Left lung (tissue), 10 donors: ENCODE measurements around the gene PTAFR. TPM values are rescaled to one million over a fixed set of nuclear protein-coding genes. Genes with fewer than 3 reads are reported as not detected.
A peak's percentile ranks its signal among the peaks of the same experiment; 100 is the strongest.

Source experiments
- ATAC-seq: fragments of 200-7000 bp; cut with Tn5 transposase; one replicate; pipeline ENCODE4 v1.9.1; 2020; ENCODE audit warnings: moderate library complexity
- DNase-seq, 4 donors: peaks; one replicate each; pipeline ENCODE4 v3.0.0-alpha.2; 2013 to 2020
- H3K27ac ChIP-seq, 2 donors: fragments of 200-600 bp; sonication (generic) in 1 of 2; one replicate each; pipeline versions ENCODE4 v1.5.0 to v1.8.0; 2020 to 2021
- H3K27me3 ChIP-seq, 2 donors: fragments of 200-600 bp; sonication (generic) in 1 of 2; one replicate each; pipeline versions ENCODE4 v1.5.0 to v1.8.0; 2020 to 2021
- H3K36me3 ChIP-seq, 2 donors: fragments of 200-600 bp; sonication (generic) in 1 of 2; one replicate each; pipeline versions ENCODE4 v1.5.0 to v1.8.0; 2020 to 2021
- H3K4me1 ChIP-seq, 2 donors: fragments of 200-600 bp; one replicate each; pipeline ENCODE4 v1.8.0; 2021
- H3K4me3 ChIP-seq, 2 donors: fragments of 200-600 bp; sonication (generic) in 1 of 2; one replicate each; pipeline versions ENCODE4 v1.5.0 to v1.8.0; 2020 to 2021; ENCODE audit warnings: mild to moderate bottlenecking in 1 of 2
- H3K9me3 ChIP-seq, 2 donors: fragments of 200-600 bp; sonication (generic) in 1 of 2; one replicate each; pipeline versions ENCODE4 v1.5.0 to v1.8.0; 2020 to 2021
- CTCF ChIP-seq, 2 donors: fragments of 200-600 bp; sonication (generic) in 1 of 2; IDR thresholded peaks; one replicate each; pipeline versions ENCODE4 v1.5.0 to v1.8.0; 2021; ENCODE audit warnings: antibody characterized with exemption in 2 of 2
- intact Hi-C, 2 donors: fragments of 100-400 bp; cut with DNase I; formaldehyde crosslinking; loops; one replicate each; pipeline versions ENCODE4 v1.11.2 to v1.14.2; 2022
- polyA plus RNA-seq, 6 donors: library from polyadenylated mRNA; unstranded; fragments of 120-200 nt; gene quantifications; one replicate each; pipeline ENCODE4 v1.2.1, GENCODE V29; 2013; ENCODE audit not compliant: insufficient read length in 6 of 6
- total RNA-seq, 2 donors: library from RNA; stranded (reverse); fragmentation: NEBNext Ultra II Directional; extraction: Animal tissue kit (Norgen Biotek cat#: 25700); gene quantifications; one replicate each; pipeline ENCODE4 v1.2.1, GENCODE V29; 2021
- donor health status: DM: no; HTN: yes; CAD: no.
- donor health status: DM: no; HTN: no; CAD: no.

Gene PTAFR
- total and polyA plus RNA-seq, 8 donors, result 2.4 to 59.7 (median 2.7) TPM

- Histone ChIP-seq H3K9me3 (no peaks in the 10 kb centered on the region), H3K27me3 (no peaks in the 10 kb centered on the region), H3K36me3 (no peaks in the 10 kb centered on the region), H3K4me3 (no peak overlapping the region), H3K27ac (peak overlapping the region in 1 of 2 donors; percentile 98), H3K4me1 (peaks cover 0 to 77% of the 10 kb centered on the region in 2 donors)
- DNase-seq, result peak in 1 of 4 donors; percentile 54
- TF ChIP-seq CTCF (IDR thresholded peaks at IDR 0.05), result no peak
- ATAC-seq, result peak; percentile 71
- intact Hi-C loops, result no loop called here
Measured at GRCh38 chr1:28111157-28111556, 65.3 kb downstream of the PTAFR start.

- Histone ChIP-seq H3K27me3 (no peaks in the 10 kb centered on the region), H3K27ac (peak overlapping the region in 1 of 2 donors; percentile 98), H3K4me1 (peaks cover 0 to 71% of the 10 kb centered on the region in 2 donors), H3K36me3 (no peaks in the 10 kb centered on the region), H3K4me3 (no peak overlapping the region), H3K9me3 (no peaks in the 10 kb centered on the region)
- TF ChIP-seq CTCF (IDR thresholded peaks at IDR 0.05), result no peak
- intact Hi-C loops, result no loop called here
- peak; percentile 12 for ATAC-seq
- DNase-seq, result no peak
Measured at GRCh38 chr1:28110555-28110954, 65.9 kb downstream of the PTAFR start.

GRCh38 chr1:28109639-28110038 is 66.9 kb downstream of the PTAFR start:
- Histone ChIP-seq H3K4me3 (no peak overlapping the region), H3K9me3 (no peaks in the 10 kb centered on the region), H3K36me3 (no peaks in the 10 kb centered on the region), H3K27me3 (no peaks in the 10 kb centered on the region), H3K27ac (peak overlapping the region in 1 of 2 donors; percentile 98), H3K4me1 (peaks cover 0 to 70% of the 10 kb centered on the region in 2 donors)
- intact Hi-C loops, result no loop called here
- no peak for TF ChIP-seq CTCF (IDR thresholded peaks at IDR 0.05)
- no peak for DNase-seq
- no peak for ATAC-seq

- no peaks in the 10 kb centered on the region for H3K27me3 ChIP-seq
- H3K27ac ChIP-seq, result peak overlapping the region in 1 of 2 donors; percentile 60
- no peaks in the 10 kb centered on the region for H3K36me3 ChIP-seq
- ATAC-seq (no peak), DNase-seq (no peak)
- H3K9me3 ChIP-seq, result no peaks in the 10 kb centered on the region
- TF ChIP-seq CTCF (IDR thresholded peaks at IDR 0.05), result no peak
- intact Hi-C loops, result no loop called here
- H3K4me3 ChIP-seq, result no peak overlapping the region
- H3K4me1 ChIP-seq, result peaks cover 0 to 54% of the 10 kb centered on the region in 2 donors
Measured at GRCh38 chr1:28108001-28108400, 68.5 kb downstream of the PTAFR start.

- DNase-seq, result peak in 2 of 4 donors; percentile 28 to 66
- TF ChIP-seq CTCF (IDR thresholded peaks at IDR 0.05), result no peak
- intact Hi-C loops, result no loop called here
- Histone ChIP-seq H3K27me3 (no peaks in the 10 kb centered on the region), H3K27ac (peak overlapping the region; percentile 33 to 38), H3K4me3 (peak overlapping the region in 1 of 2 donors; percentile 7), H3K4me1 (peaks cover 0 to 33% of the 10 kb centered on the region in 2 donors), H3K36me3 (no peaks in the 10 kb centered on the region), H3K9me3 (no peaks in the 10 kb centered on the region)
- peak; percentile 98 for ATAC-seq
Measured at GRCh38 chr1:28104866-28105467, 71.5 kb downstream of the PTAFR start.
